ENCODE measurements around the gene LTBP1. TPM values are rescaled to one million over a fixed set of nuclear protein-coding genes. Genes with fewer than 3 reads are reported as not detected.

LTBP1 gene
- total RNA-seq, 1 donor from 2014 or later = 0.07 TPM

GRCh38 chr2:33131749-33132148 lies 185.0 kb downstream of the LTBP1 start:
- intact Hi-C loops (cut with micrococcal nuclease) = no loop called here
- CTCF ChIA-PET = no interaction called here

GRCh38 chr2:33133454-33133952 lies 186.8 kb downstream of the LTBP1 start:
- no peak for TF ChIP-seq CTCF (IDR thresholded peaks at IDR 0.05)
- ChIA-PET POLR2A (no interaction called here), CTCF (interaction anchor here (0.6 kb wide), 1 partner anchor 202 kb away, joined by 4 read pairs; no protein-coding TSS in a partner anchor)
- Mint-ChIP-seq H3K27me3 (no peaks in the 10 kb centered on the region), H3K4me3 (no peak overlapping the region), H3K36me3 (ENCODE audit: low read depth) (no peaks in the 10 kb centered on the region), H3K9me3 (no peaks in the 10 kb centered on the region), H3K27ac (no peak overlapping the region), H3K4me1 (no peaks in the 10 kb centered on the region)
- ATAC-seq (ENCODE audit: low read depth) (no peak), DNase-seq (no peak)
- intact Hi-C loops (cut with micrococcal nuclease) = no loop called here

More at GRCh38 chr2:33131749-33132148, 185.0 kb downstream of the LTBP1 start:
- DNase-seq = no peak
- POLR2A ChIA-PET = no interaction called here
- TF ChIP-seq CTCF (IDR thresholded peaks at IDR 0.05) = no peak
- Mint-ChIP-seq H3K27me3 (no peaks in the 10 kb centered on the region), H3K27ac (no peak overlapping the region), H3K9me3 (no peaks in the 10 kb centered on the region), H3K4me1 (no peaks in the 10 kb centered on the region), H3K36me3 (ENCODE audit: low read depth) (no peaks in the 10 kb centered on the region), H3K4me3 (no peak overlapping the region)
- ATAC-seq (ENCODE audit: low read depth) = no peak

GRCh38 chr2:33134086-33134771 lies 187.5 kb downstream of the LTBP1 start:
- POLR2A ChIA-PET = no interaction called here
- H3K27ac Mint-ChIP-seq = no peak overlapping the region
- no peak for ATAC-seq (ENCODE audit: low read depth)

GRCh38 chr2:33134791-33135560 lies 188.2 kb downstream of the LTBP1 start:
- ATAC-seq (ENCODE audit: low read depth) (no peak), DNase-seq (no peak)
- Mint-ChIP-seq H3K9me3 (no peaks in the 10 kb centered on the region), H3K36me3 (ENCODE audit: low read depth) (no peaks in the 10 kb centered on the region), H3K27me3 (no peaks in the 10 kb centered on the region), H3K4me1 (no peaks in the 10 kb centered on the region), H3K27ac (no peak overlapping the region), H3K4me3 (no peak overlapping the region)
- POLR2A ChIA-PET = no interaction called here
- intact Hi-C loops (cut with micrococcal nuclease) = no loop called here
- CTCF ChIA-PET = no interaction called here
- no peak for TF ChIP-seq CTCF (IDR thresholded peaks at IDR 0.05)

More at GRCh38 chr2:33134086-33134771, 187.5 kb downstream of the LTBP1 start:
- no peaks in the 10 kb centered on the region for H3K9me3 Mint-ChIP-seq
- no peaks in the 10 kb centered on the region for H3K27me3 Mint-ChIP-seq
- H3K4me1 Mint-ChIP-seq = no peaks in the 10 kb centered on the region
- no peak overlapping the region for H3K4me3 Mint-ChIP-seq
- no peak for DNase-seq
- intact Hi-C loops (cut with micrococcal nuclease) = no loop called here
- TF ChIP-seq CTCF (IDR thresholded peaks at IDR 0.05) = no peak
- no peaks in the 10 kb centered on the region for H3K36me3 Mint-ChIP-seq (ENCODE audit: low read depth)
- CTCF ChIA-PET = no interaction called here

GRCh38 chr2:33135645-33136044 lies 188.9 kb downstream of the LTBP1 start:
- no peak for TF ChIP-seq CTCF (IDR thresholded peaks at IDR 0.05)
- ChIA-PET CTCF (no interaction called here), POLR2A (no interaction called here)
- Mint-ChIP-seq H3K36me3 (ENCODE audit: low read depth) (no peaks in the 10 kb centered on the region), H3K4me3 (no peak overlapping the region), H3K4me1 (no peaks in the 10 kb centered on the region), H3K27me3 (no peaks in the 10 kb centered on the region), H3K27ac (no peak overlapping the region), H3K9me3 (no peaks in the 10 kb centered on the region)
- ATAC-seq (ENCODE audit: low read depth) (no peak), DNase-seq (no peak)
- intact Hi-C loops (cut with micrococcal nuclease) = no loop called here

All from activated B cell treated with CpG ODN at 0.5 μM for 24 hours (primary cell).